HepG2 (cell line): Measurements from ENCODE around the gene PCBD1. TPM values are rescaled to one million over a fixed set of nuclear protein-coding genes. Genes with fewer than 3 reads are reported as not detected.

Experiments used
- ATAC-seq: fragments of 200-7000 bp; cut with Tn5 transposase; 3 replicates; pipeline ENCODE4 v1.9.1; 2020; ENCODE audit warnings: mild to moderate bottlenecking, moderate library complexity
- BruUV-seq: library from RNA; stranded (reverse); fragments of 400-500 nt; replicated peaks from 2 replicates; lab custom pipeline; 2021; lab: Mats Ljungman, UMichigan
- CTCF ChIA-PET: fragments of 300-600 bp; formaldehyde crosslinking; extraction: SDS; loops from one replicate; lab custom pipeline; 2021; ENCODE audit warnings: low total read pairs, inconsistent platforms, low intra/inter-chr PET ratio; lab: Yijun Ruan, JAX
- POLR2A ChIA-PET: fragments of 350-600 bp; sonication (Branson Sonifier 250); formaldehyde crosslinking; loops from one replicate; lab custom pipeline; 2020; ENCODE audit warnings: antibody characterized with exemption, inconsistent platforms; lab: Yijun Ruan, JAX
- DNase-seq: peaks from one replicate; pipeline ENCODE4 v3.0.0-alpha.2; 2015; ENCODE audit warnings: low spot score
- FAIRE-seq: peaks from 3 replicates; lab custom pipeline; 2011; peaks lifted over from hg19 to GRCh38; lab: Jason Lieb, UNC
- H2AFZ ChIP-seq: one replicate; pipeline ENCODE4 v1.6.1; 2011; ENCODE audit warnings: low read length, inconsistent platforms
- H3K27ac ChIP-seq: fragments of 300-600 bp; 3 replicates; pipeline ENCODE4 v1.8.0; 2011; ENCODE audit warnings: mixed run types, mild to moderate bottlenecking, mixed read lengths, low read length, inconsistent platforms; ENCODE audit not compliant: insufficient read depth; ENCODE audit errors: extremely low read length
- H3K27me3 ChIP-seq, 2 experiments: fragments of 200-600 bp in 1 of 2; 2 replicates in 1 of 2; 3 replicates in 1 of 2; pipeline versions ENCODE4 v1.6.0 to v1.8.0; 2011; ENCODE audit warnings: low read length in 2 of 2, mild to moderate bottlenecking in 2 of 2, moderate library complexity in 2 of 2, inconsistent platforms in 1 of 2; ENCODE audit not compliant: insufficient read depth in 2 of 2, control insufficient read depth in 1 of 2
- H3K36me3 ChIP-seq, 2 experiments: fragments of 200-600 bp in 1 of 2; replicated peaks in 1 of 2; 2 replicates in 1 of 2; 3 replicates in 1 of 2; pipeline versions ENCODE4 v1.5.1 to v1.8.0; 2011; ENCODE audit warnings: low read length in 2 of 2, inconsistent platforms in 1 of 2; ENCODE audit not compliant: insufficient read depth in 2 of 2, control insufficient read depth in 1 of 2
- H3K4me1 ChIP-seq: 2 replicates; pipeline ENCODE4 v1.5.1; 2012; ENCODE audit warnings: low read length, inconsistent platforms; ENCODE audit not compliant: insufficient read depth
- H3K4me2 ChIP-seq: 2 replicates; pipeline ENCODE4 v1.6.0; 2011; ENCODE audit warnings: low read depth, low read length, inconsistent platforms
- H3K4me3 ChIP-seq, 3 experiments: fragments of 200-600 bp in 1 of 3; sonication (generic), shearing (Covaris generic) in 1 of 3; replicated peaks in 1 of 3; 2 replicates each; pipeline ENCODE4 v1.5.1; 2011 to 2016; ENCODE audit warnings: low read length in 3 of 3, inconsistent platforms in 2 of 3, low read depth in 2 of 3, mild to moderate bottlenecking in 2 of 3, control low read depth in 1 of 3, mixed read lengths in 1 of 3; ENCODE audit not compliant: insufficient read depth in 1 of 3
- H3K79me2 ChIP-seq: one replicate; pipeline ENCODE4 v1.6.1; 2011; ENCODE audit warnings: low read length, inconsistent platforms; ENCODE audit not compliant: insufficient read depth
- H3K9ac ChIP-seq: 2 replicates; pipeline ENCODE4 v1.6.0; 2011; ENCODE audit warnings: mild to moderate bottlenecking, low read depth, low read length, inconsistent platforms; ENCODE audit not compliant: insufficient read depth
- H3K9me3 ChIP-seq: 2 replicates; pipeline ENCODE4 v1.5.1; 2012; ENCODE audit warnings: mild to moderate bottlenecking, low read length
- H4K20me1 ChIP-seq: 2 replicates; pipeline ENCODE4 v1.6.0; 2011; ENCODE audit warnings: inconsistent platforms, mild to moderate bottlenecking, low read length, moderate library complexity; ENCODE audit not compliant: insufficient read depth
- AFF4 ChIP-seq: sonication (generic); formaldehyde crosslinking; IDR thresholded peaks from 2 replicates; pipeline ENCODE4 v1.4.0; 2020; ENCODE audit warnings: missing genetic modification reagents
- DRAP1 ChIP-seq: IDR thresholded peaks from 2 replicates; pipeline ENCODE4 v1.6.1; 2016; ENCODE audit warnings: missing genetic modification reagents, missing compliant biosample characterization
- MAFF ChIP-seq: IDR thresholded peaks from 2 replicates; pipeline ENCODE4 v1.6.1; 2011; ENCODE audit warnings: low read depth, low read length, improper control_type of control experiment
- SKI ChIP-seq: fragments of 450-650 bp; IDR thresholded peaks from one replicate; pipeline ENCODE4 v1.6.1; 2018; ENCODE audit warnings: mild to moderate bottlenecking; ENCODE audit not compliant: partially characterized antibody
- TBP ChIP-seq: sonication (generic); formaldehyde crosslinking; IDR thresholded peaks from 2 replicates; pipeline ENCODE4 v1.5.0; 2020; ENCODE audit warnings: missing genetic modification reagents
- ZNF432 ChIP-seq: sonication (generic); formaldehyde crosslinking; IDR thresholded peaks from 2 replicates; pipeline ENCODE4 v1.5.0; 2020; ENCODE audit warnings: missing genetic modification reagents, mild to moderate bottlenecking, borderline replicate concordance
- ZNF552 ChIP-seq: sonication (generic); formaldehyde crosslinking; IDR thresholded peaks from 2 replicates; pipeline ENCODE4 v1.9.0; 2022; ENCODE audit warnings: missing genetic modification reagents, mild to moderate bottlenecking, borderline replicate concordance
- ZUFSP ChIP-seq: sonication (generic); formaldehyde crosslinking; IDR thresholded peaks from 2 replicates; pipeline ENCODE4 v1.9.0; 2021; ENCODE audit warnings: missing genetic modification reagents, mild to moderate bottlenecking, borderline replicate concordance
- WGBS: methylation state at CpG from one replicate; pipeline ENCODE4 v1.1.6; 2017; ENCODE audit warnings: low lambda C conversion rate; 5-methylcytosine and 5-hydroxymethylcytosine counted together
- in situ Hi-C: cut with HindIII; loops from 2 replicates; pipeline ENCODE4 v1.10.0; 2017; ENCODE audit warnings: low pct_unique_long_range_greater_than_20kb; ENCODE audit not compliant: extremely low pct_ligation_motif_present
- intact Hi-C: fragments of 100-400 bp; cut with micrococcal nuclease; formaldehyde crosslinking; loops from one replicate; pipeline ENCODE4 v1.10.0; 2022; ENCODE audit not compliant: unreplicated experiment
- polyA plus RNA-seq, 8 experiments: library from polyadenylated mRNA; depleted of rRNA in 3 of 8; stranded (reverse) in 7 of 8; unstranded in 1 of 8; fragments of >200 nt; fragmentation: Illumina TruSeq in 4 of 8; extraction: Trizol in 4 of 8; gene quantifications; 2 replicates each; pipeline versions ENCODE4 v1.2.1 to v1.2.3, GENCODE V29; 2011 to 2016; ENCODE audit warnings: low read depth in 4 of 8, missing spikeins in 1 of 8, mixed read lengths in 1 of 8; ENCODE audit not compliant: insufficient read depth in 1 of 8
- total RNA-seq, 5 experiments: library from RNA; depleted of rRNA; stranded (reverse); fragments of >200 nt; fragmentation: Illumina TruSeq; extraction: Trizol; gene quantifications; 2 replicates each; pipeline ENCODE4 v1.2.3, GENCODE V29; 2016; ENCODE audit warnings: low read depth in 1 of 5
- TF ChIP-seq, protein P1 (sequence below): sonication (generic); formaldehyde crosslinking; IDR thresholded peaks from 2 replicates; pipeline ENCODE4 v1.9.0; 2021; ENCODE audit warnings: mild to moderate bottlenecking, missing genetic modification reagents

Gene PCBD1
- total and polyA plus RNA-seq, 2 of the 13 experiments (the other 11 are each of a cell fraction or from before 2014, with no cell fraction given), result 95.3 to 168 TPM

GRCh38 chr10:70845256-70845655 is 43.1 kb downstream of the PCBD1 start:
- Histone ChIP-seq H3K4me1 (peaks cover 54% of the 10 kb centered on the region), H3K36me3 (peaks cover 6 to 23% of the 10 kb centered on the region in 2 experiments; a peak in 3 of 5 replicates), H3K27ac (no peak overlapping the region), H2AFZ (no peak overlapping the region), H3K27me3 (no peaks in the 10 kb centered on the region), H3K79me2 (peaks cover under 1% of the 10 kb centered on the region), H3K4me2 (no peak overlapping the region), H4K20me1 (no peaks in the 10 kb centered on the region), H3K9me3 (no peaks in the 10 kb centered on the region), H3K9ac (no peak overlapping the region), H3K4me3 (no peak overlapping the region)
- intact Hi-C loops (no loop called here), in situ Hi-C loops (no loop called here)
- FAIRE-seq, result no peak
- POLR2A ChIA-PET, result no interaction called here
- 95% methylated on average over 1 of the region's 2 CpGs for WGBS
- BruUV-seq, result no TSS peak
- DNase-seq, result no peak
- ATAC-seq, result no peak
- CTCF ChIA-PET, result no interaction called here
- TF ChIP-seq AFF4 (CRISPR knock-in tag) (no peak), DRAP1 (CRISPR knock-in tag) (no peak), ZNF552 (CRISPR knock-in tag) (no peak), MAFF (no peak), ZUFSP (no peak), ZNF432 (CRISPR knock-in tag) (no peak), SKI (no peak), TBP (CRISPR knock-in tag) (no peak)
- TF ChIP-seq, protein P1, sequence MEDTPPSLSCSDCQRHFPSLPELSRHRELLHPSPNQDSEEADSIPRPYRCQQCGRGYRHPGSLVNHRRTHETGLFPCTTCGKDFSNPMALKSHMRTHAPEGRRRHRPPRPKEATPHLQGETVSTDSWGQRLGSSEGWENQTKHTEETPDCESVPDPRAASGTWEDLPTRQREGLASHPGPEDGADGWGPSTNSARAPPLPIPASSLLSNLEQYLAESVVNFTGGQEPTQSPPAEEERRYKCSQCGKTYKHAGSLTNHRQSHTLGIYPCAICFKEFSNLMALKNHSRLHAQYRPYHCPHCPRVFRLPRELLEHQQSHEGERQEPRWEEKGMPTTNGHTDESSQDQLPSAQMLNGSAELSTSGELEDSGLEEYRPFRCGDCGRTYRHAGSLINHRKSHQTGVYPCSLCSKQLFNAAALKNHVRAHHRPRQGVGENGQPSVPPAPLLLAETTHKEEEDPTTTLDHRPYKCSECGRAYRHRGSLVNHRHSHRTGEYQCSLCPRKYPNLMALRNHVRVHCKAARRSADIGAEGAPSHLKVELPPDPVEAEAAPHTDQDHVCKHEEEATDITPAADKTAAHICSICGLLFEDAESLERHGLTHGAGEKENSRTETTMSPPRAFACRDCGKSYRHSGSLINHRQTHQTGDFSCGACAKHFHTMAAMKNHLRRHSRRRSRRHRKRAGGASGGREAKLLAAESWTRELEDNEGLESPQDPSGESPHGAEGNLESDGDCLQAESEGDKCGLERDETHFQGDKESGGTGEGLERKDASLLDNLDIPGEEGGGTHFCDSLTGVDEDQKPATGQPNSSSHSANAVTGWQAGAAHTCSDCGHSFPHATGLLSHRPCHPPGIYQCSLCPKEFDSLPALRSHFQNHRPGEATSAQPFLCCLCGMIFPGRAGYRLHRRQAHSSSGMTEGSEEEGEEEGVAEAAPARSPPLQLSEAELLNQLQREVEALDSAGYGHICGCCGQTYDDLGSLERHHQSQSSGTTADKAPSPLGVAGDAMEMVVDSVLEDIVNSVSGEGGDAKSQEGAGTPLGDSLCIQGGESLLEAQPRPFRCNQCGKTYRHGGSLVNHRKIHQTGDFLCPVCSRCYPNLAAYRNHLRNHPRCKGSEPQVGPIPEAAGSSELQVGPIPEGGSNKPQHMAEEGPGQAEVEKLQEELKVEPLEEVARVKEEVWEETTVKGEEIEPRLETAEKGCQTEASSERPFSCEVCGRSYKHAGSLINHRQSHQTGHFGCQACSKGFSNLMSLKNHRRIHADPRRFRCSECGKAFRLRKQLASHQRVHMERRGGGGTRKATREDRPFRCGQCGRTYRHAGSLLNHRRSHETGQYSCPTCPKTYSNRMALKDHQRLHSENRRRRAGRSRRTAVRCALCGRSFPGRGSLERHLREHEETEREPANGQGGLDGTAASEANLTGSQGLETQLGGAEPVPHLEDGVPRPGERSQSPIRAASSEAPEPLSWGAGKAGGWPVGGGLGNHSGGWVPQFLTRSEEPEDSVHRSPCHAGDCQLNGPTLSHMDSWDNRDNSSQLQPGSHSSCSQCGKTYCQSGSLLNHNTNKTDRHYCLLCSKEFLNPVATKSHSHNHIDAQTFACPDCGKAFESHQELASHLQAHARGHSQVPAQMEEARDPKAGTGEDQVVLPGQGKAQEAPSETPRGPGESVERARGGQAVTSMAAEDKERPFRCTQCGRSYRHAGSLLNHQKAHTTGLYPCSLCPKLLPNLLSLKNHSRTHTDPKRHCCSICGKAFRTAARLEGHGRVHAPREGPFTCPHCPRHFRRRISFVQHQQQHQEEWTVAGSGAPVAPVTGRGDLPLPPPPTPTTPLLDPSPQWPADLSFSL, result no peak
